ENCODE data around the gene SPANXN2.
"Not testable (repeated sequence)": the region's sequence is repeated elsewhere in the genome, so short reads cannot be mapped to it uniquely, and the experiment has no call there.

SPANXN2 gene

GRCh38 chrX:143720652-143721051, at the start of gene SPANXN2:
Gene SPANXN2, minus strand, starts transcription at chrX:143720752. Its CDS starts 84 bp downstream, at chrX:143720668.
- DNase-seq (ENCODE audit: low spot score), result not testable (repeated sequence)

- no peak for DNase-seq (ENCODE audit: low spot score)
Measured at GRCh38 chrX:143768976-143769375, 48.4 kb upstream of the SPANXN2 start.

GRCh38 chrX:143767789-143768188, 47.2 kb upstream of the SPANXN2 start:
- not testable (repeated sequence) for DNase-seq (ENCODE audit: low spot score)

DNA sequence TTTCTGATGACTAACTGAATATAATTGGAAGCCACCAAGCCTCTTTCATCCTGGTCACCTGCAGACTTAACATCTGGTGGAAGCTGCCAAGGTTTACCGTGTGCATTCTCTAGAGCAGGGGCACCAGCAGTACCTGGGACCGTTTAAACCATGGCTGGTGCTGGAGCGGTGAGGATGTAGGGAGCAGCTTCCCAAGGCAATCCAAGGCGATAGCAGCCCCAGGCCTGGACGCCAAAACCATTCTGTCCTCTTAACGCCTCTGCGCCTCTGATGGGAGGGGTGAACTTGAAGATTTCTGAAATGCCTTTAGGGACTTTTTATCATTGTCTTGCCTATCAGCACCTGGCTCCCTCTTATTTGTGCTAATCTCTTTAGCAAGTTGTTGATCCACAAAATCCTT, 37.3 kb upstream of the SPANXN2 start:
- no peak for DNase-seq (ENCODE audit: low spot score)

- no peak for DNase-seq (ENCODE audit: low spot score)
Measured at GRCh38 chrX:143757375-143757774, 36.8 kb upstream of the SPANXN2 start.

DNA sequence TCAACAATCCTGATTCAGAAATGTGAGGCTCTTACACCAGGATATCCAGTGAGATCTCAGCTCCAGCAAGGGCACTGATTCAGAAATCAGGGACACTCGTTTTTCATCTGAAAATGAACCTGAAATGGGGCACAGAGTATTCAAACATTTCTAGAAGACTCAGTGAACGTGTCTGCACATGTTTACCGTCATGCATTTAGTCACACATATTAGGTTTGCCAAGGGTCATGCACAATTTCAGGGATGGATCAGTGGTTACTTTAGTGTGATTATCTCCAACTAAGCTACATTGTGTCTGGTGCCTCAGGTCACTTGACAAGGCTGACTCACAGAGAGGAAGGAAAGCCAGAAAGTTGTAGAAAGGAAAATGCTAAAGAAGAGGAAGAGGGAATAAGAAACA, 33.6 kb upstream of the SPANXN2 start:
- no peak for DNase-seq (ENCODE audit: low spot score)

DNA sequence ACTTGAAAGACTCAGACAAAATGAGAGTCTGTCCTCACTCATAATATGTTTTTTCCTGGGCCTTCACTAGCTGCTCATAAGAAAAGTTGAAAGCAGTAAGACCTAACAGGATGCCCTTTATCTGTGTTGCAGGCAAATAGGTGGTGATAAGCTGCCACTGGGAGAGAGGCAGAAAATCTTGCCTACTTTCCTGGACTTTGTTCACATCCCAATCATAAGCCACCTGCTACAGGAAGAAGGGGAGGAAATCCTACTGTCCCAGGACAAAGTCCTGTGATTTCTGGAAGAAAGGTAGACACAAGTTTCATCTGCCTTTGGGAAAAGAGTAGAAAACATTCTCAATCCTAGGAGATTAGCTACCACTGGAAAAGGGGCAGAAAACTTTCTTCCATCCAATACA, 13.3 kb upstream of the SPANXN2 start:
- DNase-seq (ENCODE audit: low spot score), result no peak

- DNase-seq (ENCODE audit: low spot score), result no peak
Measured at GRCh38 chrX:143726296-143726695, 5.7 kb upstream of the SPANXN2 start.

DNA sequence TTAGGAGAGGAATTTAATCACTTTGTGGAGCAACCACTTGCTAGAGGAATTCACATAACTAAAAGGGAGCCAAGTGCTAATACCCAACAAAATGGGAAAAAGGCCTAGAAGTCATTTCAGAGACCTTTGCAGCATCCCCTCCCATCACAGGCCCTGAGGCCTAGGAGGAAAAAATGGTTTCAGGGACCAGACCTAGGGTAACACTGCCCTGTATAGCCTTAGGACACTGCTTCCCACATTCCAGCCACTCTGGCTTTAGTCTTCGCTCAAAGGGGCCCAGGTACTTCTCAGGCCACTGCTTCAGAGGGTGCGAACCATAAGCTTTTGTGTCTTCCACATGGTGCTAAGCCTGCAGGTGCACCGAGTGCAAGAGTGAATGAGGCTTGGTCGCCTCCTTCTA, 19.1 kb downstream of the SPANXN2 start:
- DNase-seq (ENCODE audit: low spot score), result no peak

GRCh38 chrX:143694885-143695284, 25.7 kb downstream of the SPANXN2 start:
- DNase-seq (ENCODE audit: low spot score), result no peak

GRCh38 chrX:143683486-143683885, 37.1 kb downstream of the SPANXN2 start:
- no peak for DNase-seq (ENCODE audit: low spot score)

GRCh38 chrX:143674926-143675325, 45.6 kb downstream of the SPANXN2 start:
- no peak for DNase-seq (ENCODE audit: low spot score)

DNA sequence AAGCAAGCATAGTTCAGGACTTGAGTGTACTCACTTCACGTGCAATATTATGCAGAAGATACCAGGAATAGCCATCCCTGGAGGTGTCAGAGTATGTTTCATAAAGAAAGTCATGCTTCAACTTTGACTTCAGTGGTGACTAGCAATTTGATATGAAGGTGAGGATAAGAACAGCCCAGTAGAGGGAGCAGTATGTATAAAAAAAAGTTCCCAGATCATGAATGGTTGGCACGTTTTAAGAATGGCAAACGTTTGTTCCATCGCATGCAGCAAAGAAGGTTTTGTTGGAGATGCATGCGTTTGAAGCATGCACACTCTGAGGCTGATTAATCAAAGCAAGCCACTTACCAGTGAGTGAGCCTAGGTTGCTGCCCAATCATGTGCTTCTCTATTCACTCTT, 51.2 kb downstream of the SPANXN2 start:
- no peak for DNase-seq (ENCODE audit: low spot score)

DNA sequence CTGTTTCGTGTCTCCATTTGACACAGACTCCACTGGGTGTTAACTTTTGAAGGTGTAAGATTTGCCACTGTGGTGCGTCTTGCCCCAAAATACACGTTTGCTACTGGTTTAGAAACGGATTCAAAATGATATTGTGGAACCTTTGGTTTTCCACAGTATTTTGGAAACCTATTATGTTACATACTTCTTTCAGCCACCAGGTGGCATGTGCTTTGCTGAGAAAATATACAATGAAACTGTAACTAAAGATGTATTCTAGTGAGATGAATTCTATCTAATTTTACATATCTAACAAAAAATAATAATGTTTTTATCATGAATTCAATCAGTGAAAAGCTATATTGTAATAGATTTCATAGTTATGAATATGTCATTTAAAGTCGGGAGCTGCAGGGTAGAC, 56.2 kb downstream of the SPANXN2 start:
- no peak for DNase-seq (ENCODE audit: low spot score)

GRCh38 chrX:143663755-143664154, 56.8 kb downstream of the SPANXN2 start:
- no peak for DNase-seq (ENCODE audit: low spot score)
